Endothelial cell of umbilical vein (primary cell): ENCODE results near the gene PLA2G4E. TPM values are rescaled to one million over a fixed set of nuclear protein-coding genes. Genes with fewer than 3 reads are reported as not detected.

Experiments
- BruUV-seq: library from RNA; stranded (reverse); fragments of 400-500 nt; replicated peaks from 2 replicates; lab custom pipeline; 2021; lab: Mats Ljungman, UMichigan
- CTCF ChIA-PET: fragments of 300-600, 350-600 bp; sonication (Branson Sonifier 250); formaldehyde crosslinking; loops from one replicate; lab custom pipeline; 2021; ENCODE audit warnings: antibody characterized with exemption, inconsistent platforms; lab: Charles Lee
- POLR2A ChIA-PET: fragments of 300-600, 350-600 bp; sonication (Branson Sonifier 250); formaldehyde crosslinking; loops from one replicate; lab custom pipeline; 2021; ENCODE audit warnings: antibody characterized with exemption, inconsistent platforms; lab: Charles Lee
- DNase-seq: peaks from one replicate; pipeline ENCODE4 v3.0.0-alpha.2; 2011; ENCODE audit warnings: low read depth, low spot score
- FAIRE-seq: peaks from 2 replicates; lab custom pipeline; 2011; peaks lifted over from hg19 to GRCh38; lab: Jason Lieb, UNC
- H2AFZ ChIP-seq: 2 replicates; pipeline ENCODE4 v1.6.0; 2012; ENCODE audit warnings: low read depth, low read length, control low read depth, inconsistent platforms
- H3K27ac ChIP-seq: 2 replicates; pipeline ENCODE4 v1.5.1; 2011; ENCODE audit warnings: low read depth, mild to moderate bottlenecking, control low read depth, low read length, moderate library complexity; ENCODE audit not compliant: insufficient read depth
- H3K27me3 ChIP-seq, 2 experiments: 2 replicates each; pipeline versions ENCODE4 v1.6.0 to v1.6.1; 2011; ENCODE audit warnings: low read length in 2 of 2, mixed read lengths in 1 of 2; ENCODE audit not compliant: control insufficient read depth in 2 of 2, insufficient read depth in 2 of 2
- H3K36me3 ChIP-seq, 2 experiments: 2 replicates in 1 of 2; 3 replicates in 1 of 2; pipeline ENCODE4 v1.5.1; 2011; ENCODE audit warnings: low read length in 2 of 2, mild to moderate bottlenecking in 1 of 2, moderate library complexity in 1 of 2; ENCODE audit not compliant: control insufficient read depth in 2 of 2, insufficient read depth in 2 of 2; ENCODE audit errors: extremely low read depth in 1 of 2
- H3K4me1 ChIP-seq: 3 replicates; pipeline ENCODE4 v1.5.1; 2011; ENCODE audit warnings: mild to moderate bottlenecking, low read length; ENCODE audit not compliant: control insufficient read depth, insufficient read depth; ENCODE audit errors: extremely low read depth
- H3K4me2 ChIP-seq: 2 replicates; pipeline ENCODE4 v1.6.1; 2011; ENCODE audit warnings: low read length, control low read depth, mixed read lengths; ENCODE audit not compliant: insufficient read depth
- H3K4me3 ChIP-seq, 3 experiments: fragments of 200-600 bp in 1 of 3; sonication (generic), shearing (Covaris generic) in 1 of 3; replicated peaks in 1 of 3; 2 replicates each; pipeline ENCODE4 v1.5.1; 2011 to 2016; ENCODE audit warnings: control low read depth in 3 of 3, low read length in 3 of 3, mild to moderate bottlenecking in 2 of 3, inconsistent platforms in 1 of 3, low read depth in 1 of 3, moderate library complexity in 1 of 3; ENCODE audit not compliant: insufficient read depth in 1 of 3
- H3K79me2 ChIP-seq: 2 replicates; pipeline ENCODE4 v1.6.0; 2012; ENCODE audit warnings: low read length, inconsistent platforms; ENCODE audit not compliant: control insufficient read depth, insufficient read depth
- H3K9ac ChIP-seq: replicated peaks from 2 replicates; pipeline ENCODE3; 2011; ENCODE audit warnings: low read length, control low read depth; ENCODE audit not compliant: insufficient read depth; ENCODE audit errors: extremely low read depth
- H3K9me1 ChIP-seq: replicated peaks from 3 replicates; pipeline ENCODE4 v1.6.0; 2011; ENCODE audit warnings: mild to moderate bottlenecking, low read length; ENCODE audit not compliant: control insufficient read depth, insufficient read depth; ENCODE audit errors: extremely low read depth
- H3K9me3 ChIP-seq: replicated peaks from 2 replicates; pipeline ENCODE4 v1.5.1; 2012; ENCODE audit warnings: low read length, inconsistent platforms; ENCODE audit not compliant: control insufficient read depth, insufficient read depth
- H4K20me1 ChIP-seq: replicated peaks from 2 replicates; pipeline ENCODE3; 2011; ENCODE audit warnings: mild to moderate bottlenecking, low read length; ENCODE audit not compliant: control insufficient read depth, insufficient read depth; ENCODE audit errors: extremely low read depth
- FOS ChIP-seq: IDR thresholded peaks from 2 replicates; pipeline ENCODE4 v1.6.1; 2011; ENCODE audit warnings: mild to moderate bottlenecking, low read length, moderate library complexity, borderline replicate concordance; ENCODE audit not compliant: insufficient read depth
- GATA2 ChIP-seq: IDR thresholded peaks from 2 replicates; pipeline ENCODE4 v1.7.0; 2011; ENCODE audit warnings: low read depth, mild to moderate bottlenecking, moderate library complexity, mixed read lengths, low read length; ENCODE audit not compliant: insufficient read length, insufficient read depth
- JUN ChIP-seq: IDR thresholded peaks from 2 replicates; pipeline ENCODE4 v1.6.1; 2011; ENCODE audit warnings: borderline replicate concordance, low read depth; ENCODE audit not compliant: insufficient read length, insufficient read depth
- POLR2A ChIP-seq: IDR thresholded peaks from 2 replicates; pipeline ENCODE4 v1.6.1; 2012; ENCODE audit warnings: low read depth, mild to moderate bottlenecking, control low read depth, low read length
- POLR2AphosphoS5 ChIP-seq: IDR thresholded peaks from 2 replicates; pipeline ENCODE4 v1.6.1; 2012; ENCODE audit warnings: low read depth, mild to moderate bottlenecking, control low read depth, low read length, moderate library complexity; ENCODE audit not compliant: insufficient read depth
- dilution Hi-C: fragments of 300-500 bp; cut with MboI; formaldehyde crosslinking; loops from one replicate; pipeline ENCODE4 v1.15.0; 2019; ENCODE audit warnings: low sequenced_read_pairs; ENCODE audit not compliant: extremely low pct_ligation_motif_present
- intact Hi-C: fragments of 100-400 bp; cut with micrococcal nuclease; formaldehyde crosslinking; loops from one replicate; pipeline ENCODE4 v1.10.0; 2022
- polyA plus RNA-seq, 4 experiments: library from polyadenylated mRNA; depleted of rRNA in 3 of 4; stranded (reverse) in 3 of 4; unstranded in 1 of 4; fragments of >200 nt; gene quantifications; 2 replicates each; pipeline versions ENCODE4 v1.2.1 to v1.2.3, GENCODE V29; 2011 to 2012; ENCODE audit warnings: missing spikeins in 1 of 4
- total RNA-seq: library from RNA; stranded (reverse); gene quantifications from 2 replicates; pipeline ENCODE4 v1.2.3, GENCODE V29; 2021

The PLA2G4E gene
- total and polyA plus RNA-seq, 2 donors (not counting 3 experiments of a cell fraction or from before 2014, with no cell fraction given): not detected

GRCh38 chr15:41979493-41980266, 41.2 kb downstream of the PLA2G4E start:
- POLR2A ChIA-PET: no interaction called here
- intact Hi-C loops (no loop called here), dilution Hi-C loops (no loop called here)
- H3K79me2 ChIP-seq: no peaks in the 10 kb centered on the region
- H3K9me3 ChIP-seq: no peaks in the 10 kb centered on the region
- no peaks in the 10 kb centered on the region for H3K4me1 ChIP-seq
- CTCF ChIA-PET: interaction anchor here (1.0 to 1.9 kb wide), 5 partner anchors 10 to 158 kb away, joined by 3 to 13 read pairs (median 4); no protein-coding TSS in a partner anchor
- H3K27me3 ChIP-seq: no peaks in the 10 kb centered on the region
- TF ChIP-seq POLR2A (no peak), JUN (no peak), POLR2AphosphoS5 (no peak), GATA2 (no peak)
- H4K20me1 ChIP-seq: no peaks in the 10 kb centered on the region
- no TSS peak for BruUV-seq
- no peak overlapping the region for H2AFZ ChIP-seq
- no peak for DNase-seq
- no peak overlapping the region for H3K4me3 ChIP-seq
- FAIRE-seq: no peak
- no peak overlapping the region for H3K27ac ChIP-seq
- H3K9ac ChIP-seq: no peak overlapping the region
- H3K9me1 ChIP-seq: no peaks in the 10 kb centered on the region
- H3K36me3 ChIP-seq: no peaks in the 10 kb centered on the region
- H3K4me2 ChIP-seq: no peak overlapping the region

- dilution Hi-C loops (no loop called here), intact Hi-C loops (no loop called here)
- Histone ChIP-seq H2AFZ (no peak overlapping the region), H3K4me2 (no peak overlapping the region), H4K20me1 (no peaks in the 10 kb centered on the region), H3K4me3 (no peak overlapping the region), H3K9me3 (no peaks in the 10 kb centered on the region), H3K9ac (no peak overlapping the region), H3K27me3 (no peaks in the 10 kb centered on the region), H3K79me2 (no peaks in the 10 kb centered on the region), H3K4me1 (no peaks in the 10 kb centered on the region), H3K27ac (no peak overlapping the region), H3K9me1 (no peaks in the 10 kb centered on the region), H3K36me3 (no peaks in the 10 kb centered on the region)
- BruUV-seq: no TSS peak
- CTCF ChIA-PET: interaction anchor here (1.3 kb wide), 1 partner anchor 48 kb away, joined by 4 read pairs; no protein-coding TSS in a partner anchor
- TF ChIP-seq GATA2 (no peak), FOS (no peak), POLR2AphosphoS5 (no peak)
- DNase-seq (no peak), FAIRE-seq (no peak)
- POLR2A ChIA-PET: no interaction called here
These were observed 42.3 kb downstream of the PLA2G4E start for GRCh38 chr15:41978534-41978933.
